T-helper 17 cell (primary cell): ENCODE measurements around the gene CNFN. TPM values are rescaled to one million over a fixed set of nuclear protein-coding genes. Genes with fewer than 3 reads are reported as not detected.

Source experiments
- ATAC-seq: fragments of 150-1000 bp; cut with Tn5 transposase; 2 replicates; pipeline ENCODE4 v1.10.0; 2021; ENCODE audit warnings: mild to moderate bottlenecking, moderate library complexity
- DNase-seq, 3 donors: peaks; one replicate each; pipeline versions ENCODE4 v3.0.0 to v3.0.0-alpha.2; 2020 to 2021
- H3K9me3 ChIP-seq: one replicate; pipeline ENCODE4 v1.7.0; 2013; ENCODE audit warnings: low read length, mild to moderate bottlenecking; ENCODE audit not compliant: control insufficient read depth, poor library complexity, severe bottlenecking
- H3K27ac Mint-ChIP-seq: one replicate; pipeline ENCODE4 v1.8.0; 2022; ENCODE audit warnings: mild to moderate bottlenecking, moderate library complexity, mixed read lengths
- H3K27me3 Mint-ChIP-seq: one replicate; pipeline ENCODE4 v1.8.0; 2022; ENCODE audit warnings: mixed read lengths
- H3K36me3 Mint-ChIP-seq: one replicate; pipeline ENCODE4 v1.8.0; 2022; ENCODE audit warnings: low read depth, mixed read lengths
- H3K4me1 Mint-ChIP-seq: one replicate; pipeline ENCODE4 v1.8.0; 2022; ENCODE audit warnings: mild to moderate bottlenecking, mixed read lengths
- H3K4me3 Mint-ChIP-seq: one replicate; pipeline ENCODE4 v1.8.0; 2022; ENCODE audit warnings: mild to moderate bottlenecking, moderate library complexity, mixed read lengths
- total RNA-seq, 4 donors: library from RNA in 2 of 4; stranded (reverse) in 2 of 4; gene quantifications; one replicate each; pipeline ENCODE4 v1.2.3 and lab custom pipeline; 2022 to 2026

Gene CNFN
- total RNA-seq, 2 donors from 2014 or later: not detected

GRCh38 chr19:42403586-42403985 lies 13.5 kb upstream of the CNFN start:
- Mint-ChIP-seq H3K4me1 (peaks cover 25% of the 10 kb centered on the region), H3K4me3 (no peak overlapping the region), H3K27me3 (no peaks in the 10 kb centered on the region), H3K36me3 (no peaks in the 10 kb centered on the region), H3K27ac (no peak overlapping the region)
- no peaks in the 10 kb centered on the region for H3K9me3 ChIP-seq
- no peak for ATAC-seq
- DNase-seq: no peak

DNA sequence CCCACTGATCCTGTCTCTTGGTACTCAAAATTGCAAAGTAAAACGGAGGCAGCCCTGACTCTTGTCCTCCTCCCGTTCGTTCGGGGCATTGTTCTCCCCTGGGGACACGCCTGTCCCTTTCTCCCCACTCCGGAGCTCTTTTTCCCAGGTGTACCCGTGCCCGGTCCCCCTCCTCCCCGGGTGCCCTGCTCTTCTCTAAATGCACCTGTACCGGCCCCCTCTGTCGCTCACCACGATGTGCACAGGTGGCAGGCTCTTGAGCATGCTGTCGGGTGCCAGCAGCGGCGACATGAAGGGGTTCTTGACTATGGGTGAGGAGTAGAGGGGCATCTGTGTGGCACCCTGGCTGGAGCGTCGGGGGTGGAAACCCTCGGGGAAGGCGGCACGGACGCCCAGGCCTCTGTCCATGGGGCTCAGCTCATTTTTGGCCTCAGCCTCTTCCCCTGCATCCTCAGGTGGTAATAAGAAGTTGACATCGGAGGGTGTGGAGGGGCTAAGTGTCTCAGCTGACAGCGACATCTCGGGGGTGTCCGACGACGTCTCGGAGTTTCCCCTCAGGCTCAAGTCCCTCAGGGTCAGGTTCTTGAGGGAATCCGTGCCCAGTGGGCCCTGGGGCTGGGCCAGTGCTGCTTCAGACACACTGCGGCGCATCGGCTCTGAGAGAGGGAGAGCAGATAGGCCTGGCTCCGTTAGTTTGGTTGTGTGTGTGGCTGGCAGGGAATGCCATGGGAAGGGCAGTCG lies 12.4 kb upstream of the CNFN start:
- DNase-seq (no peak), ATAC-seq (no peak)
- Mint-ChIP-seq H3K27ac (peak overlapping the region; percentile 87), H3K4me1 (peaks cover 26% of the 10 kb centered on the region), H3K36me3 (no peaks in the 10 kb centered on the region), H3K27me3 (no peaks in the 10 kb centered on the region), H3K4me3 (peak overlapping the region; percentile 90)
- H3K9me3 ChIP-seq: no peaks in the 10 kb centered on the region

DNA sequence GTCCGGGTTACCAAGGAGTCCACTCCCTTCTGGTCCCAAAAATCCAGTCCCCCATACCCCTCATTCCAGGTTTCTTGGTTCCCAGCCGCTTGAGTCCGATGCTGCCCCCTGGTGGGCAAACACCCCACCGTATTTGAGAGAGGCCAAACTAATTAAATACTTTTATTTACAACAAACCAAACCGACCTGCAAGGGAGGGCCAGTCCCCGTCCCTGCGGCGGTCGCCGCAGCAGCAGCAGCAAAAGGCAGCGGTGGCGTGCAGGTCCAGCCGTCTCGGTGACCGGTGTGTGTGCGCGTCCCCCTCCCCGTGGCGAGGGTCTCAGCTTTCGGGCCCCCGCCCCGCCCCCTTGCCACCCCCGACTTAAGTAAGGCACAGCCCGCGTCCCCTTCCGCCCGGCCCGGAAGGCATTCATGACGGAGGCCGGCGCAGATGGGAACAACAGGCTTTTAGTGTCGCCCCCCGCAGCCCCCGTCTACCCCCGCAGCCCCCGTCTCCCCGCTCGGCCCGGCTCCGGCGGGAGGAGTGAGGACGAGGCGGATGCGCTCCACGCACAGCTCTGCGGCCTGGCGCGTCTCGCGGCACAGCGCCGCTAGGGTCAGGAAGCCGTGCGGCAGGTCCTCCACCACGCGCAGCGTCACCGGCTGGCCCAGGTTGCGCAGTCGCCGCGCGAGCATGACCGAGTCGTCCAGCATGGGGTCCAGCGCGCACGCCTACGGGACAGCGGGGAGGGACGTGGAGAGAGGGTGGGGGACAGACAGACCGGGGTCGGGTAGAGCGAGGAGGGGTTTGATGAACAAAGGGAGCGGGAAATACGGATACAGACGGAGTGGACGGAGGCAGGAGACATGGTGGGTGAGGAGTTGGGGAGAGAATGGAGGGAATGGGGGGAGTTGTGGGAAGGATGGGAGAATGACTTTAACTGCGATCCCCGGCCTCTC lies 11.5 kb upstream of the CNFN start:
- DNase-seq (peak; percentile 62 to 69 (median 67)), ATAC-seq (peak; percentile 76)
- Mint-ChIP-seq H3K4me1 (peaks cover 33% of the 10 kb centered on the region), H3K27ac (peak overlapping the region; percentile 87), H3K4me3 (peak overlapping the region; percentile 90), H3K27me3 (no peaks in the 10 kb centered on the region), H3K36me3 (peaks cover 2% of the 10 kb centered on the region)
- H3K9me3 ChIP-seq: no peaks in the 10 kb centered on the region

- Mint-ChIP-seq H3K36me3 (peaks cover 2% of the 10 kb centered on the region), H3K27me3 (no peaks in the 10 kb centered on the region), H3K4me1 (peaks cover 38% of the 10 kb centered on the region), H3K27ac (peak overlapping the region; percentile 87), H3K4me3 (peak overlapping the region; percentile 49)
- DNase-seq (no peak), ATAC-seq (no peak)
- H3K9me3 ChIP-seq: no peaks in the 10 kb centered on the region
Observed at GRCh38 chr19:42400404-42400803, 10.3 kb upstream of the CNFN start.

- DNase-seq (no peak), ATAC-seq (no peak)
- Mint-ChIP-seq H3K27ac (peak overlapping the region; percentile 98), H3K4me3 (peak overlapping the region; percentile 95), H3K4me1 (peaks cover 42% of the 10 kb centered on the region), H3K27me3 (no peaks in the 10 kb centered on the region), H3K36me3 (peaks cover 2% of the 10 kb centered on the region)
- H3K9me3 ChIP-seq: no peaks in the 10 kb centered on the region
Observed at GRCh38 chr19:42397263-42398166, 7.4 kb upstream of the CNFN start.

DNA sequence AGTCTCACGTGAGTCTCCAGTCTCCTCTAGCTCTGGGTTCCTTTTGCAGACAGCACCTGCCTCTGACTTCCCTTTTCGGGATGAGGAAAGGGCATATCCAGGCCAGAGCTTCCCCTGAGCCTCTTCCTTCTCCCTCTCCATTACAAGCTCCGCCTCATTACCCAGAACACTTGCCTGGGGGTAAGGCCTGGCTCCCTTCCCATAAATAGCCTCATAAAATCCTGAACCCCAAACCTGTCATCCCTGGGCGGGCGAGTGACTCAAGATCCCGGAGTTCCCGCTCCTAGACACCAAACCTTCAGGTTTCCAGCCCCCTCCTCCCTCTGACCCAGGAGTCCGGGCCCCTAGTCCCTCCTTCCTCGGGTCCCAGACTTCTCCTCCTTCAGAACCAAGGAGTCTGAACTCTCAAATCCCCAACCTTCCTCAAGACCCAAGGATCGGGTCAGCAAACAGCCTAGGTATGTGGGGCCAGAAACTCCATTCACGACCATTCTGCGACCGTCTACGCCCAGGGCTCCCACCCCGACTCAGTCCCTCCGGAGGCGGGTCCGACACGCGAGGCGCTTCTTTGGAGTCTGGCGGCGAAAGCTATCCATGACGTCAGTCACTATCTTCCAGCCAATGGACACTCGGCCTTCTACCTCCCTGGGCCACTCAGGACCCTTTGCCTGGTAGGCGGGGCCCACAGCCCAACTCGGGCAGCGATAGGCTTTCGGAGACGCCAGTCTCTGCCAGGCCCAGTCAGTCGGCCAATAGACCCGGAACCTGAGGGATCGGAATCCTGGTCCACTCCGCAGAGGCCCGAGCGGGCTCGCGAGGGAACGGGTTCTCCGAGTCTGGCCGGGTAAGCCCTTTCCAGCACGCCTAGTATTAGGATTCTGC lies 6.5 kb upstream of the CNFN start:
- ATAC-seq (peak; percentile 93), DNase-seq (peak; percentile 72 to 87 (median 81))
- H3K9me3 ChIP-seq: no peaks in the 10 kb centered on the region
- no peaks in the 10 kb centered on the region for H3K27me3 Mint-ChIP-seq
- H3K27ac Mint-ChIP-seq: peak overlapping the region; percentile 98
- peak overlapping the region; percentile 95 for H3K4me3 Mint-ChIP-seq
- H3K4me1 Mint-ChIP-seq: peaks cover 36% of the 10 kb centered on the region
- H3K36me3 Mint-ChIP-seq: peaks cover 4% of the 10 kb centered on the region

- Mint-ChIP-seq H3K4me3 (no peak overlapping the region), H3K4me1 (peaks cover 31% of the 10 kb centered on the region), H3K27ac (no peak overlapping the region), H3K36me3 (peaks cover 9% of the 10 kb centered on the region), H3K27me3 (peaks cover 16% of the 10 kb centered on the region)
- ATAC-seq (no peak), DNase-seq (no peak)
- H3K9me3 ChIP-seq: no peaks in the 10 kb centered on the region
Observed at GRCh38 chr19:42394751-42395150, 4.7 kb upstream of the CNFN start.

GRCh38 chr19:42392165-42392564 lies 2.1 kb upstream of the CNFN start:
- H3K4me1 Mint-ChIP-seq: peaks cover 21% of the 10 kb centered on the region
- no peak for ATAC-seq

DNA sequence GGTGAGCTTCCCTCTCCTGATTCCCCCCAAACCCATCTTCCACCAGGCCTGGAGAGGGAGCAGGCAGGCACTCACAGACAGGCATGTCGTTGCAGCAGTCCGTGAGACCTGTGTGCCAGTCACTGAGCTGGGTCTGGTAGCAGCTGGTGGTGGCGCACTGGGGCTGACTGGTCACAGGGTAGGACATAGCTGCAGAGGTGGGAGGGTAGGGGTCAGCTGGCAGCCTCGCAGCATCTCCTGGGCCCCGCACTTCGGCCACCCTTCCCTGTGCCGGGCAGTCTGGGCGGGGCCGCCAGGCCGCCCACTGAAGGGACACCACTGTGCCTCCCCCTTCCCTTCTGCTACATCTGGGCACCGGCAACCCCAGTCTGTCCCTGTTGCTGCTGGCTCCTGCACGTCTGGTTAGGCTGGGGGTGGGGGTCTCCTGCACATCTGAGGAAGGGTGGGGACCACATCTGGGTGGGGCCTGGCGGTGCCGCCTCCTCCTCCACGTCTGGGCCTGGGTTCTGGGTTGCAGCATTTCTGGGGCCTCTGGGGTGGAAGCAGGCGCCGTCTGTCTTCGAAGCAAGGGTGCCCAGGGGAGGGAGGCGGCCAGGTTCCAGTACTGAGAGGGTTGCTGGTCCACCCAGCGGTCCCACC lies 1.1 kb downstream of the CNFN start:
- Mint-ChIP-seq H3K36me3 (peaks cover 11% of the 10 kb centered on the region), H3K4me3 (no peak overlapping the region), H3K27me3 (peaks cover 28% of the 10 kb centered on the region), H3K4me1 (peaks cover 14% of the 10 kb centered on the region), H3K27ac (no peak overlapping the region)
- ATAC-seq (no peak), DNase-seq (no peak)
- H3K9me3 ChIP-seq: no peaks in the 10 kb centered on the region

More at GRCh38 chr19:42392165-42392564, 2.1 kb upstream of the CNFN start:
- Mint-ChIP-seq H3K27me3 (peaks cover 22% of the 10 kb centered on the region), H3K27ac (no peak overlapping the region), H3K4me3 (no peak overlapping the region), H3K36me3 (peaks cover 11% of the 10 kb centered on the region)
- no peaks in the 10 kb centered on the region for H3K9me3 ChIP-seq
- no peak for DNase-seq

DNA sequence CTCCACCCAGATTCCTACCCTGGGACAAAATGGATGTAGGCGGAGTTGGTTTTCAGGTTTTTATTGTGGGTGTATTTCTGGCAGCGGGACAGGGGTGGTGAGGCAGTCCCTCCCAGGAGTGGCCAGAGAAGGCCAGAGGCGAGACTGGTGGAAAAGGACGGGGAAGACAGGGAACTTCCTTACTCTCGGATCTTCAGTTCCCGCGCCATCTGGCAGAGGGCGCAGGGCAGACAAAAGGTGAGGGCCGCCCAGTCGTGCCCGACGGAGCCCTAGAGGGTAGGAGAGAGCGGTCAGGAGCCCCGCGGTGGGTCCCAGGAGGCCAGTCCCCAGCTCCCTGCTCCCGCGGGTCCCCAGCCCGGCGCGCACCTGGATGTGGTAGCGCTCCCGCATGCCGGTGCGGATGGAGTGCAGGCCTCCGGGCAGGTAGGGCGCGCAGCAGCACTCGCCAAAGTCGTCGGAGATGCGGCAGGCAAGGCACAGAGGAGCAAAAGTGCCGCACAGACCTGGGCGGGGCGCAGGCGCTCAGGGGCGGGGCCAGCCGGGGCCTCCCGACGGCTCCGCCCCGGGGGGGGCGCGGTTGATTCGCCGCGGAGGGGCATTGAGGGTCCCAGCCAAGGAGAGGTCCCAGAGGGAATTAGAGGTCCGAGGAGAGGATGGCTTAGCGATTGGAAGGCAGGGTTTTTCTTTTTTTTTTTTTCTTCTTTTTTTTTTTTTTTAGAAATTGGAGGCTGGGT lies 3.0 kb downstream of the CNFN start:
- peak overlapping the region; percentile 56 for H3K27ac Mint-ChIP-seq
- peaks cover 17% of the 10 kb centered on the region for H3K36me3 Mint-ChIP-seq
- DNase-seq (peak; percentile 52 to 59 (median 55)), ATAC-seq (peak; percentile 95)
- H3K4me3 Mint-ChIP-seq: peak overlapping the region; percentile 67
- H3K9me3 ChIP-seq: no peaks in the 10 kb centered on the region
- peaks cover 14% of the 10 kb centered on the region for H3K4me1 Mint-ChIP-seq
- peaks cover 40% of the 10 kb centered on the region for H3K27me3 Mint-ChIP-seq

GRCh38 chr19:42380155-42380554 lies 9.9 kb downstream of the CNFN start:
- Mint-ChIP-seq H3K27me3 (peaks cover 27% of the 10 kb centered on the region), H3K4me3 (no peak overlapping the region), H3K36me3 (peaks cover 5% of the 10 kb centered on the region), H3K4me1 (peaks cover 3% of the 10 kb centered on the region), H3K27ac (no peak overlapping the region)
- ATAC-seq (no peak), DNase-seq (no peak)
- no peaks in the 10 kb centered on the region for H3K9me3 ChIP-seq
